ENCODE measurements around the gene TTC31.
A peak's percentile ranks its signal among the peaks of the same experiment; 100 is the strongest.

TTC31 gene

DNA sequence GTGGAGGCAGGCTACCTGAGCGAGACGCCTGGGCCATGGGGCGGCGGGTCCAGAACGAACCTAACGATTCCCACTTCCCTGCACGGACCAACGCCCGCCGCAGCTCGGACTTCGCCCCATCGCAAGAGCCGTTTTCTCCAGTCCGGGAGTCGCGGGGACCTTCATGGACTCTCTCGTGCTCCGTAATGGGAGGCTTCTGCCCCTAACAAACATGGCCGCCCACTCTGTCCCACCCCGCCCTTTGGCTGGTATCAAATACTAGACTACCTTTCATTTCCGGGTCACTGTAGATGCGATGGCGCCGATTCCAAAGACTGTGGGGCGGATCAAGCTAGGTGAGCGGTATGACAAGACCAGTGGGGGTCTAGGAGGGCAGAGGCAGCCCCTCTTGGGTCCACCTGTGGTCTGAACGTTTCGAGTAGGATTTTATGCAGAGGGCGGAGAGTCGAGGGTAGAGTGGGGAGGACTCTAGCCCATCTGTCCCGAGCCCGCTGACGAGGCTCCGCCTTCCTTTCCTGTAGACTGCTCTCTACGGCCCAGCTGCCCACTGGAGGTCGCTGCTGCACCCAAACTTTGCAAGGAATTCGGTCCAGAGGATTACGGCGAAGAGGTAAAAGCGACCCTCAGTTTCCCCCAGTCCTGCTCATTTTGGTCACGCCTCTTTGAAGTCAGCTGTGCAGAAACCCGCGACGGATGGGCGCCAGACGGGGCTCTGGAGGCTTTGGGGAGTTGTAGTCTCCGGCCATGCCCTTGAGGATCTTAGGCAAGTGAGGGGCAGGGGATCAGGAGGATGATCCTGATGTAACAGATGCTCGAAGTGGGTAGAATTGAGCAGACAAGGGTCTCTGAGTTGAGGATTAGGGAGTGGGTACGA lies at the start of gene TTC31, which contains the start of gene CCDC142:
TSS of gene TTC31 (plus strand) at position 281 of the 874 bp plus-strand sequence. CDS start at position 296, 15 bp downstream.
TSS of gene CCDC142 (minus strand) at position 198 of the 874 bp plus-strand sequence. CDS start at position 37, 161 bp downstream.
- TF ChIP-seq, protein P1, sequence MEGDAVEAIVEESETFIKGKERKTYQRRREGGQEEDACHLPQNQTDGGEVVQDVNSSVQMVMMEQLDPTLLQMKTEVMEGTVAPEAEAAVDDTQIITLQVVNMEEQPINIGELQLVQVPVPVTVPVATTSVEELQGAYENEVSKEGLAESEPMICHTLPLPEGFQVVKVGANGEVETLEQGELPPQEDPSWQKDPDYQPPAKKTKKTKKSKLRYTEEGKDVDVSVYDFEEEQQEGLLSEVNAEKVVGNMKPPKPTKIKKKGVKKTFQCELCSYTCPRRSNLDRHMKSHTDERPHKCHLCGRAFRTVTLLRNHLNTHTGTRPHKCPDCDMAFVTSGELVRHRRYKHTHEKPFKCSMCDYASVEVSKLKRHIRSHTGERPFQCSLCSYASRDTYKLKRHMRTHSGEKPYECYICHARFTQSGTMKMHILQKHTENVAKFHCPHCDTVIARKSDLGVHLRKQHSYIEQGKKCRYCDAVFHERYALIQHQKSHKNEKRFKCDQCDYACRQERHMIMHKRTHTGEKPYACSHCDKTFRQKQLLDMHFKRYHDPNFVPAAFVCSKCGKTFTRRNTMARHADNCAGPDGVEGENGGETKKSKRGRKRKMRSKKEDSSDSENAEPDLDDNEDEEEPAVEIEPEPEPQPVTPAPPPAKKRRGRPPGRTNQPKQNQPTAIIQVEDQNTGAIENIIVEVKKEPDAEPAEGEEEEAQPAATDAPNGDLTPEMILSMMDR (IDR thresholded peaks at IDR 0.05; ENCODE audit: borderline replicate concordance, insufficient read depth, low read depth, low read length): peak; percentile 96
- H3K4me3 ChIP-seq (ENCODE audit: low read depth, low read length): peak within 1 kb of the TSS; percentile 58

DNA sequence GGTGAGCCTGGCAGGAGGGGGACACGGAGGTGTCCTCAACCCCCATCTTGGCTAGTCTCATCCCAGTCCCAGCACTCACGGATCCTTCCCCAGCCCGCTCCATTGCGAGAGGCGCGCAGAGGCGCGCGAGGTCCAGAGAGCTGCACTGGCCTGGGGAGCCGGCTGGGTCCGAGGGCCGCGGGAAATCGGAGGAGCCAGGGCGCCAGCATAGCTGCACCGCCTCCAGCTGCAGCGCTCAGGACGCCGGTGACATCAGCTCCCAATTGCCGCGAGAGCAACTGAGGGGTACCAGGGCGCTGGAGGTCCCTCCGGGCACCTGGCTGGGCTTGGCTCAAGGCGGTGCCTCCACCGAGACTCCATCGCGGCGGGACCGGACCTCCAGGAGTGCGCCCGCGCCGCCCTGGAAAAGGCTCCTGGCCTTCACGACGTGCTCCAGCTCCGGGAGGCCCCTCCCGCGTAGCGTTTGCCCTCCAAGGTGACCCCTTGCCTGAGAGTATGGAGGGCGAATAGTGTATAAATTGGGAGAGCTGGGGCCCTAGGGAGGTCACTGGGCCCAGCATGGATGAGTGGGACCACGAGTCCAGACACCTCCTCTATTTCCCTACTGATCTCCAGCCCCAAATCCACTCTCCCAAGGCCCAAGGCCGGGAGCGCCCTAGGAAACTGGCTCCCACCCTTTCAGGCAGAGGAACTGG lies 46.6 kb upstream of the TTC31 start:
- TF ChIP-seq, protein P1 (IDR thresholded peaks at IDR 0.05; ENCODE audit: borderline replicate concordance, insufficient read depth, low read depth, low read length): no peak
- H3K4me3 ChIP-seq (ENCODE audit: low read depth, low read length): no peak overlapping the region

DNA sequence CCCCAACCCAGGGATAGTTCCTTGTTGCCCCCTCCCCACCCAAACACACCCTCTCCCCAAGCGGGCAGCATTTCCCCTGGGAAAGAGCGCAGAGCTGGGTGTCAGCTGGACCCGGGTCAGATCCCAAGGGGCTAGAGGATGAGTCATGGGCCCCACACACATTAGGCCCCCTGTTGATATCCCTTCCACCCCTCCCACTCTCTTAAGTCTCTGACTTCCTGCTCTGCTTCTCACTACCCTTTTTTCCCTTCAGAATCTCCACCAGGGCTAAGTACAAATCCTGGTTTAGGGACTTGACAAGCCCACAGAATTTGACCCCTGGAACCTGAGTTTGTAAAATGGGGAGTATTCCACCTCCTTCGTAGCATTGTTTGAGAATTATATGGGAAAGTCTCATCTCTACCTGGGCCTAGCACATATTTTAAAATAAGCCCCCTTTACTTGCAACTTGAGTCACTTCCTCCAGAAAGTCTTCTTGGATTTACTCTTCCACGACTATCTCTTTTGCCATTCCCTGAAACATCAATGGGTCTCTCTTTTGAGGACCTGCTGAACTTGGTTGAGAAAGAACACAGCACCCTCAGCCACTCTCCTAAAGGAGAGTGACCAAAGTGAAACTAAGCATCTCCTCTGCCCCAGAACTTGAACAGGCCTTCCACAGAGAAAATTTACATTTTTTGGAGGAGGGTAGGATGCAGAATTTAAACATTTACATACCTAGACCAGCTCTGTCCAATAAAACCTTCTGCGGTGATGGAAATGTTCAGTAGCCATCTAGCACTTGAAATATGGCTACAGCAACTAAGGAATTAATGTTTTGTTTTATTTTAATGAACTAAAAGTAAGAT lies 45.8 kb upstream of the TTC31 start:
- TF ChIP-seq, protein P1 (IDR thresholded peaks at IDR 0.05; ENCODE audit: borderline replicate concordance, insufficient read depth, low read depth, low read length): no peak
- no peak overlapping the region for H3K4me3 ChIP-seq (ENCODE audit: low read depth, low read length)

DNA sequence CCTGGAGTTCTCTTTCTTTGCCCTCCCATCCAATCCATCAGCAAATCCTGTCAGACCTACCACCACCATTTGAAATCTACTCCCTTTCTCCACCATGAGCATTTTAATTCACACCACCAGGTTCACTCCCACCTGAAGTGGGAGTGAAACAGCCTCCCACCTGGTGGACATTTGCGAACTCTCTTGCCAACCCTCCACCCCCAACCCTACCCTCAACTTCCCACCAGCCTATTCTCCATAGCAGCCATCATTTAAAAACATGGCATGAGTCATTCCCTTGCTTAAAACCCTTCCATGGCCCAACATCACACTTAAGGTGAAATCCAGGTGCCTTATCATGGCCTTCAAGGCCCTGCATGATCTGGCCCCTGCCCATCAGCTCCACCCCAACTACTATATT lies 44.6 kb upstream of the TTC31 start:
- H3K4me3 ChIP-seq (ENCODE audit: low read depth, low read length): no peak overlapping the region
- TF ChIP-seq, protein P1 (IDR thresholded peaks at IDR 0.05; ENCODE audit: borderline replicate concordance, insufficient read depth, low read depth, low read length): no peak

DNA sequence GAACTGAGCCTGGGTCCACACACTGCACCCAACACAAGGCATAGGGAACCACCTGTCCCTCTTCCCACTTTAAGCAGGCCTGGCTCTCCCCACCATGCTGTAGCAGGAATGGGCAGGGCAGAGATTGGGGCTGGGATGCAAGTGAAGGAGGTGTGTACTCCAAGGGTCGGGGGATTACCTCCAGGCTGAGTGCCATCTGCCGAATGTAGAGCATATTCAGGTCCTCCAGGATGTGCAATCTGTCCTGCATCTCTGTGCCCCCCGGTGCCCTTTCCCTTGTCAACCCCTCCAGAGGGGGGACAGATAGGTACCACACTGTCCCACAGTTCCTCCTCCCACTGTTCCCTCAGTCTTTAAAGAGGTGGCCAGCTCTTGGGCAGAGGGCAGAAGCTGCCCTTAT lies 43.5 kb upstream of the TTC31 start:
- H3K4me3 ChIP-seq (ENCODE audit: low read depth, low read length): peak overlapping the region; percentile 56
- TF ChIP-seq, protein P1 (IDR thresholded peaks at IDR 0.05; ENCODE audit: borderline replicate concordance, insufficient read depth, low read depth, low read length): no peak

DNA sequence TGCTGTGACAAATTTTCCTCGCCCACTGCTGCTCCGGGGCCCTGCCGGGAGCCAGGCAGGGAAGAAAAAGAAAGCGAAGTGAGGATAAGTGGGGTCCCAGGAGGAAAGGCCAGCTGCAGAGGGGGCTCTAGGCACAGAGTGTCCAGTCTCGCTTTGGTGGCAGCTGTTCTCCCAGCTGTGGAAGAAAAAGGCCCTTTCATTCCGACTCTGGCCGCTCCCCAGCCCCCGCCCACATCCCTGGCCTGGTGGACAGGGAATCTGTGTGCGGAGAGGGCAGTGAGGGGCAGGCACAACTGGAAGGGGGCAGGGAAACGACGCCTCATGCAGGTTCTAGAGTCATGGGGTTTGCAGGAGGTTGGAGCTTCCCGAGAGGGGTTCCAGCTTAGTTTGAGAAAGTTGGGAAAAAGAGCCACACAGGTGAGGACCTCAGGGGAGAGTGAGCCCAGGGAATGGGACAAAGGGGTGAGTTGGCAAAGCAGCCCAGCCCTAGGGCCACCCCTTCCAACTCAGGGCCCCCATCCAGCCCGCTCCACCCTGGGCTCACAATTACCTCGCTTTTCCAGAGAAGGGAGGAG lies 43.0 kb upstream of the TTC31 start:
- TF ChIP-seq, protein P1 (IDR thresholded peaks at IDR 0.05; ENCODE audit: borderline replicate concordance, insufficient read depth, low read depth, low read length): no peak
- H3K4me3 ChIP-seq (ENCODE audit: low read depth, low read length): peak overlapping the region; percentile 56
